CD4-positive, alpha-beta T cell treated with Interleukin-15 for 1 hour (primary cell): ENCODE measurements around the gene FOXP1.

Experiments used
- DNase-seq: peaks from one replicate; pipeline ENCODE4 v3.0.0-alpha.2; 2020

The FOXP1 gene

DNA sequence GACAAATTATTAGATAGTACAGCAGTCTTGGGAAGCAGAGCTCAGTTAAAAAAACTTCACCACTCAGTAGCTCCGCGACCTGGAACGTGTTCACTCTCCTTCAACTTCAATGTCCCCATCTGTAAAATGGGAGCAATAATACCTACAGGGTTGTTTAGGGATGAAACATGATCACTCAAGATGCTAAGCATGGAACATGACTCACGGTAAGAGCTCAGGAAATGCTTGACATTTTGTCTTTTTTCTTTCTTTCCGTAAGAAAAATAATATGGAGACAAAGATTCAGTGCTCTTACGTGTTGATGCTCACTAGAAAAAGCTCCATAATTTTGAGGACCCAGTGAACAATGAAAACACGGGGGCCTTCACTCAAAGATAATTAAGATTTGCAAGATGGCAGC lies 664.4 kb downstream of the FOXP1 start:
- DNase-seq: no peak

GRCh38 chr3:70916375-70917055 lies 667.0 kb downstream of the FOXP1 start:
- DNase-seq: no peak

GRCh38 chr3:70914862-70915261 lies 668.7 kb downstream of the FOXP1 start:
- DNase-seq: no peak

DNA sequence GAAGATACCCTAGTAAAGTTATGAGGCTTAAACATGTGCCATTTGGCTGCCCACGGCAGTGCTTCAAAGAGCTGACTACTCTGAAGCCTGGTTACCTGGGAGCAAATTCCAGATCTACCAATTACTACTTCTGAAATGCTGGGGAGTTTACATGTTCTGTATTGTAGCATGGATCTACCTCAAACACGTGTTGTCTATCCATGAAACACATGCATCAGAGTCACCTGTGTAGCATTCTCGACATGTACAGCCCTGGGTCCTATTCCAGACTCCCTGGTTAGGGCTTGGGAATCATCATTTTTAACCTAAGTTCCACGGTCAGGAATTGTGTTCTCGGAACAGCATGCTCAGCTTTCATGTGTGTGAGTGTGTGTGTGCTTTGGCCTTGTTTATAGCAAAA lies 671.8 kb downstream of the FOXP1 start:
- DNase-seq: no peak

GRCh38 chr3:70905491-70905890 lies 678.0 kb downstream of the FOXP1 start:
- DNase-seq: no peak
